GM21423 (cell line): ENCODE data around the gene EGLN2.
A peak's percentile ranks its signal among the peaks of the same experiment; 100 is the strongest.
"Not testable (repeated sequence)": the region's sequence is repeated elsewhere in the genome, so short reads cannot be mapped to it uniquely, and the experiment has no call there.

Source experiments
- ATAC-seq: cut with Tn5 transposase; IDR thresholded peaks from one replicate; pipeline ENCODE4 v1.9.1; 2021; ENCODE audit warnings: mild to moderate bottlenecking, moderate library complexity; ENCODE audit not compliant: unreplicated experiment

EGLN2 gene

GRCh38 chr19:40798683-40799557 lies at the start of gene EGLN2:
Gene EGLN2, plus strand, starts transcription at chr19:40799191. Its CDS starts 1,382 bp downstream, at chr19:40800573.
- peak; percentile 72 for ATAC-seq

DNA sequence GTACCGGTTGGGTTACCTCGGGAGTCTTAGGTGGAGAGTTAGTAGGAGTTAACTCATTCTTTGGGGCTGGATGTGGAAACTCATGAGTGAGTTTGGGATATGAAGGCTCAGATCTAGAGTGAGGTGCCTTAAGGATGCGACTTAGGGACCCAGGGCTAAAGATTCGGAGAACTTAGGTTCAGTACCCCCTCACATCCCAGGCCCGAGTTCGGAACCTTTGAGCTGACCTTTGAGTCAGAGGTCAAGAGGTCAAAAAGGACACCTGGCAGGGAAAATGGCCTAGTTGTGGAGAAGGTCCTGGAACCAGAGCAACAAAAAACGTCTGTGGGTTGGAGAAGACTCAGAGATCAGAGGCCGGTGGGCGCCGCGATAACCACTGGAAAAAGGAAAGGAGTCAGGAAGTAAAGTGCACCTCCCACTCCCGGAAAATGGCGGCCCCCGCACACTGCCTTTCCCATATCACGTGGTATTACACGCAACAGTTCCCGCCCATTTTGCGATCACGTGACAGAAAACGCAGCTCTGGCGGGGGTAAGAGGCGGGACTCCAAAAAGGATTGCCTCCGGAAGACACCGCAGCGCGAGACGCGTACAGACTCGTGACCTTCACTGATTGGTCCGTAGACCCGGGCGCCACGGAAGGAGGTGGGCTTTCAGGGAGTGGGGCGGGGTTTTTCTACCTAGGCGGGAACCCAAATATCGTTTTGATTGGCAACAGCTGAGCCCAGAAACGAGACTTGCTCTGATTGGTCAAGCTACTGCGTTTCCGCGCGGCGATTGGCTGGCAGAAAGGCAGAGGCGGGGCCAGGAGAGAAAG lies 48.7 kb upstream of the EGLN2 start, which contains the start of gene ACTMAP:
TSS of gene ACTMAP (minus strand) at position 420 of the 816 bp plus-strand sequence. CDS start 674 bp downstream, outside the sequence.
- ATAC-seq: peak; percentile 85

- ATAC-seq: peak; percentile 47
Observed at GRCh38 chr19:40750874-40751537, 48.0 kb upstream of the EGLN2 start, which contains the start of gene SNRPA. Gene SNRPA, plus strand, starts transcription at chr19:40751203. Its CDS starts 206 bp downstream, at chr19:40751409.

DNA sequence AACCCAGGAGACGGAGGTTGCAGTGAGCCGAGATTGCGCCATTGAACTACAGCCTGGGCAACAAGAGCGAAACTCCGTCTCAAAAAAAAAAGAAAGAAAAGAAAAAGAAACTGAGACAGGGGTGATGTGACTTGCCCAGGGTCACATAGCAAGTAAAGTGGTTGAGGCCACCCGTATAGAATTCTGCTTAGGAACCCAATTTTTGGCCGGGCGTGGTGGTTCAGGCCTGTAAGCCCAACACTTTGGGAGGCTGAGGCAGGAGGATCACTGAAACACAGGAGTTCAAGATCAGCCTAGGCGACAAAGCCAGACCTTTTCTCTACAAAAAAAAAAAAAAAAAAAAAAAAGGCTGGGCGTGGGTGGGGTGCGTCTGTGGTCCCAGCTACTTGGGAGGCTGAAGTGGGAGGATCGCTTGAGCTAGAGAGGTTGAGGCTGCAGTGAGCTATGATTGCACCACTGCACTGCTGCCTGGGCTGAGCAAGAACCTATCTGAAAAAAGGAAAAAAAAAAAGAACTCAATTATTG lies 46.7 kb upstream of the EGLN2 start:
- ATAC-seq: no peak

DNA sequence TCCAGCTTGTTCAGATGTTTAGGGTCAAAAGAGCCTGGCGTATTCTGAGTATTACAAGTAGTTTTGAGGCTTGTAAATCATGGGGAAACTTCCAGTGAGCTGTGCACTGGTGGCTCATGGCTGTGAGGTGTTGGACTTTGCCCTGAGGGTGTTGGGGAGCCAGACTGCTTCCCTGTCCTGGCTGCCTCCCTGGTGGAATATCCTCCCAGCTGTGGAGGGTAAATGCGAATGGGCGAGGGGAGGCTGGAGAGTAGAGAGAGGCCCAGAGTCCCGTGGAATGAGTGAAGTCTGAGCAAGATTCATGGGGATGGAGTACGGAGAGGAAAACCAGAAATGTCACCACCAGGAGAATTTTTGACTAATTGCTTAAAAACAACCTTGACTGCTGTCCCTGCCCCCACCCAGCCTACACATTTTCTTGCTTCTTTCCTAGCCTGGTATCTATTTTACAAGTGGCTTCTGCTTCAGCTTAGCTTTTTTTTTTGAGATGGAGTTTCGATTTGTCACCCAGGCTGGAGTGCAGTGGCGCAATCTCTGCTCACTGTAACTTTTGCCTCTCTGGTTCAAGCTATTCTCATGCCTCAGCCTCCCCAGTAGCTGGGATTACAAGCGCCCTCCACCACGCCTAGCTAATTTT lies 44.3 kb upstream of the EGLN2 start:
- no peak for ATAC-seq

DNA sequence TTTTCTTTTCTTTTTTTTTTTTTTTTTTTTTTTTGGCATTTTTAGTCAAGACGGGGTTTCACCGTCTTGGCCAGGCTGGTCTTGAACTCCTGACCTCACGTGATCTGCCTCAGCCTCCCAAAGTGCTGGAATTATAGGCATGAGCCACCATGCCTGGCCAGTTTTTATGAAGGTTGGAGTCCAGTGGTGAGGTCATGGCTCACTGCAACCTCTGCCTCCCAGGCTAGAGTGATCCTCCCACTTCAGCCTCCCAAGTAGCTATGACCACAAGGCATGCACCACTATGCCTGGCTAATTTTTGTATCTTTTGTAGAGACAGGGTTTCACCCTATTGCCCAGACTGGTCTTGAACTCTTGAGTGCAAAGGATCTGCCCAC lies 43.8 kb upstream of the EGLN2 start:
- no peak for ATAC-seq

- ATAC-seq: no peak
Observed at GRCh38 chr19:40755791-40756190, 43.2 kb upstream of the EGLN2 start.

GRCh38 chr19:40756502-40757110 lies 42.4 kb upstream of the EGLN2 start:
- no peak for ATAC-seq

DNA sequence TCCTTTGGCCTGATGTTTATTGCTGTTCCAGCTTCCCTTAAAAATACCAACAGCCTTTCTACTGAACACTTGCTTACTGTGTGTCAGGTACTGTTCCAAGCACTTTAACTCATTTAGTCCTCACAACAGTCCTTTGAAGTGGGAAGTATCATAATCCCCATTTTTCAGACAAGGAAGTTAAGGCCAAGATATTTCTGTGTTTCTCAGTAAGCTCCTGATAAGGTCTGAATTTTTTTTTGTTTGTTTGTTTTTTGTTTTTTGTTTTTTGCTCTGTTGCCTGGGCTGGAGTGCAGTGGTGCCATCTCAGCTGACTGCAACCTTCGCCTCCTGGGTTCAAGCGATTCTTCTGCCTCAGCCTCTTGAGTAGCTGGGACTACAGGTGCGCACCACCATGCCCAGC lies 40.5 kb upstream of the EGLN2 start:
- no peak for ATAC-seq

DNA sequence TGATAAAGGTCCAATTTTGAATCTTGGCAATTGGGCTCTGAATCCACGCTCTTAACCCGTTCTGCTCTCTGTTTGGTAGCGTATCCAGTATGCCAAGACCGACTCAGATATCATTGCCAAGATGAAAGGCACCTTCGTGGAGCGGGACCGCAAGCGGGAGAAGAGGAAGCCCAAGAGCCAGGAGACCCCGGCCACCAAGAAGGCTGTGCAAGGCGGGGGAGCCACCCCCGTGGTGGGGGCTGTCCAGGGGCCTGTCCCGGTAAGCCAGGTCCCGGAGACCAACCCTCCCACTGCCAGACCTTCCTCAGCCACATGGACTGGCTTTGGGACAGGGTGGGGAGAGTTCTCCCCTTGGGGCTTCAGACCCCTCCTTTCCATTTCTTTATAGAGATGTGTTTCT lies 39.6 kb upstream of the EGLN2 start:
- no peak for ATAC-seq

GRCh38 chr19:40762754-40763470 lies 36.1 kb upstream of the EGLN2 start:
- no peak for ATAC-seq

DNA sequence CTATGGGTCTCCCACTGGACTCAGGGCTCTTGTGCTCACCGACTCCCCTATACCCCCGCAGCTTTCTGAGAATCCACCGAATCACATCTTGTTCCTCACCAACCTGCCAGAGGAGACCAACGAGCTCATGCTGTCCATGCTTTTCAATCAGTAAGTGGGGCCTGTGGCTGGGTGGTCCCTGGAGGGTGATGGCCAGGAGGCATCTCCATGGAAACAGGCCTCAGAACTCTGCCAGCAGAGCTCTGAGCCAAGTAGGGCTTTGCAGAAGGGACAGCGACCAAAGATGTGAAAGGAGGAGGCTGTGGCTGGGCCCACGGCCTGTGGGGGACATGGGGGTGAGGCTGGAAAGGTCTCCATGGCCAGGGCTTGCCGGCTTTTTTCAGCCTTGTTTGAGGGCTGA lies 35.5 kb upstream of the EGLN2 start:
- ATAC-seq: no peak

GRCh38 chr19:40763963-40764362 lies 35.0 kb upstream of the EGLN2 start:
- ATAC-seq: no peak

GRCh38 chr19:40766385-40766784 lies 32.6 kb upstream of the EGLN2 start:
- not testable (repeated sequence) for ATAC-seq

DNA sequence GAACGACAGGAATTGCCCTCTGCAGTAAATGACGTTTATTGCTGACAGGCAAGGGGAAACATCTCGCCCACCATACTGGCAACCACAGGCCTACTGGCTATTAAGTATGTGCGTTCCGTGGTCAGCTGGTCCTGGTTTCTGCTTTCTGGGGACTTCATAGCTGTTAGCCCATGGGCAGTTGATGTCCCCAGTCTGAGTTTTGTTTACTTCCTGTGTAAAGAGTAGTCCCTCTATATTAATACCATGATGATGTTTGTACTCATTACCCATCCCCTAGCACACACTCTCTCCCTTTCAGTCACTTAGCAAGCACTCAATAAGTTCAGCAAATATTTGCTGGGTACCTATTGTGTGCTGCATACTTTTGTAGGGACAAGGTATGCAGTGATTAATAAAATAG lies 30.1 kb upstream of the EGLN2 start:
- ATAC-seq: no peak

DNA sequence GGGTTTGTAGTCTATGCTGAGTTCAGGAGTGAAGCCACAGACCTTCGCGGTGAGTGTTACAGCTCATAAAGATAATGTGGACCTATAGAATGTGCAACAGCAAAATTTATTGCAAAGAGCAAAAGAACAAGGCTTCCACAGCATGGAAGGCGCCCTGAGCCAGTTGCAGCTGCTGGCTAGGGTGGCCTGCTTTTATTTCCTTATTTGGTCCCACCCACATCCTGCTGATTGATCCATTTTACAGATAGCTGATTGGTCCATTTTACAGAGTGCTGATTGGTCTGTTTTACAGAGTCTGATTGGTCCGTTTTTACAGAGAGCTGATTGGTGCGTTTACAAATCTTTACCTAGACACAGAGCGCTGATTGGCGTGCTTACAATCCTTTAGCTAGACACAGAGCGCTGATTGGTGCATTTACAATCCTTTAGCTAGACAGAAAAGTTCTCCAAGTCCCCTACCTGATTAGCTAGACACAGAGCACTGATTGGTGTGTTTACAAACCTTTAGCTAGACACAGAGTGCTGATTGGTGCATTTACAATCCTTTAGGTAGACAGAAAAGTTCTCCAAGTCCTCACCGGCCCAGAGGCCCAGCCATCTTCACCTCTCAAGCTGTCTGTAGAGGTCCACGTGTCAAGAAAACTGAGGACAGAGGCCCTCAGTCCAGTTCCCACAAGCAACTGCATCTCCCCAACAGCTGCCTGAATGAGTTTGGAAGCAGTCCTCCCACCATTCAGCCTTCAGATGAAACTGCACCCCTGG lies 27.7 kb upstream of the EGLN2 start:
- not testable (repeated sequence) for ATAC-seq

DNA sequence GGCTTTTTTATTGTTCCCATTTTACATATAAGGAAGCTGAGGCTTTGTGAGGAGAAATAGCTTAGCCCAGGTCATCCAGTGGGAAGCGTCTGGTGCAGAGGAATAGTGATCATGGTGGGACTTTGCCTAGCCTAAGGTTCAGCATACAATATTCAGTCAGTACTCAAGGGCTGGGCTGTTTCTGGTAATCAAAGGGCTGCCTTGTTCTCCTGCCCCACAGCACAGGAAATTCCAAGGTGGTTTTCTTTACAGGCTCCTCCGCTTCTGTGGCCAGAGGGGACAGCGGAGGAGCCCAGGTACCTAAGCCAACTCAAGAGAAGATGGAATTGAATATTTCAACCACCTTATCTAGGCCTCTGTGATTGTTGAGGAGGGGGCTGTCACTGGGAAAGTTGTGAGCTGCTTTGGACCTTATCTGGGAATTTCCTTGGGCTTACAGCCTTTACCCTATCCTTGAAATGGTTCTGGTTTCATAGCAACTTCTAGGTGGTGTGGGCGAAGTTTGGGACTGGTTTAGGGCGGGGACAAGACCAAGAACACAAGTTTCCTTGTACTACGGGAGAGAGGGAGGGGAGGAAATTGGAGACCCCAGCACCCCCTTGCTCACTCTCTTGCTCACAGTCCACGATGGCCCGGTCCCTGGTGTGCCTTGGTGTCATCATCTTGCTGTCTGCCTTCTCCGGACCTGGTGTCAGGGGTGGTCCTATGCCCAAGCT lies 23.9 kb upstream of the EGLN2 start, which contains the start of gene MIA:
TSS of gene MIA (plus strand) at position 606 of the 716 bp plus-strand sequence. CDS start at position 628, 22 bp downstream.
- no peak for ATAC-seq

DNA sequence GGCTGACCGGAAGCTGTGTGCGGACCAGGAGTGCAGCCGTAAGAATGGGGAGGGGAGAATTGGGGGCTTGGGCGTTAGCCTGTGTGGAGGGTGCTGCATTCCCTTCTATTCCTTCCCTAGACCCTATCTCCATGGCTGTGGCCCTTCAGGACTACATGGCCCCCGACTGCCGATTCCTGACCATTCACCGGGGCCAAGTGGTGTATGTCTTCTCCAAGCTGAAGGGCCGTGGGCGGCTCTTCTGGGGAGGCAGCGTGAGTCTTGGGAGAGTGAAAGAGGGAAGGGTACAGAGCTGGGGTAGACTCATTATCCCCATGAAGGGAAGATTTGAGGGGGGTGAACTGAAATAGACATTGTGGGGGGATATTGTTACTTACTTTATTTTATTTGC lies 23.4 kb upstream of the EGLN2 start:
- ATAC-seq: no peak
